ENCODE measurements around the gene LGR5.

Gene LGR5

GRCh38 chr12:71601546-71601945 lies 161.9 kb downstream of the LGR5 start:
- no peak for DNase-seq

DNA sequence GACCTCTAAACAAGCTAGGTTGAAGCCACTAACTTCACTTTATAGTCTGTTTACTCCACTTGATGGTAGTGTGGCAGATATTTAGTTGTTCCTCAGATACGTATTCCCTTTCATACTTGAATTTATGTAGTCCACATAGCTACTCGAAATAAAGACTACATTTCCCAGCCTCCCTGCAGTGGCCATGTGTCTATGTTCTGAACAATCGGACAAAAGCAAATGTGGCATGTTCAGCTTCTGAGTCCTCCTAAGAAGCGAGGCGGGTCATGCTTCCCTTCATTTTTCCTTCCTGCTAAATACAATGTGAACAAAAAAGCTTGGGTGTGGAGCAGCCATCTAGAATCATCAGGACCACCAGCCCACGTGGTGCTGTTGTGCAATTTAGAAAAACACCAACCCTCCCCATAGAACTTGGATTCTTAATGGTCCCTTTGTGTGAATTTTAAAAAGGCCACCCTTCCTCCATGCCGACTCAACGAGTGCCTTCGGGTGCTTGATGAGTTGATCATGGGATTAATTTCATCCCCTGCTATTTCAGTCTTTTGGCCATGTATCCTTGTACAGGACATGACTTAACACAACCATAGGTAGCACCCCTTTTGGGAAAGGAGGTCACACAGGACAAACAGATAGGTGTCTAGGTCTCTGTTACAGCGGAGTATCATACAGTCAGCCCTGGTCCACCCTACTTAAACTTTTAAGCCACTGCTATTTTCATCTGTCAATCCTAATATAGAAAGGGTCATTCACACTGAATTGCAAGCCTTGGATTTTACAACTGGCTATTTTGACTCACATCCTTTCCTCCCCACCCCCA lies 163.4 kb downstream of the LGR5 start:
- DNase-seq: no peak

DNA sequence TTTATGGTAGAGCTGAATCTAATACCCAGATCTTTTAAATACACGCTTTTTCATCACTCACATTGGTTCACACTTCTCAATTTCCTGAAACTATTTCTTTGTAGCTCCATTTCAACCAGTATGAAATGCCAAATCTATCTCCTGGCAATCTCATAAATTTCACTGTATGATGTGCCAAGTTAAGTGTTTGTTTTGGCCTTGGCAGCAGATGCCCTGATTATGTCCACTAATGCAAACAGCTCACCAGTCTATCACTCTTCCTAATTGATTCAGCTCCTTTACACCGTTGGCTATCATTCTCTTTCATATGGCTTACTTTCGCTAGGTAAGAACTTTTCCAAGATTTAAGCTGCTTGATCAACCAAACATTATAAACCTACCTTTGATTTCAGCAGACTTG lies 165.4 kb downstream of the LGR5 start:
- DNase-seq: no peak

- DNase-seq: no peak
These were observed 168.1 kb downstream of the LGR5 start for GRCh38 chr12:71607494-71608330.

DNA sequence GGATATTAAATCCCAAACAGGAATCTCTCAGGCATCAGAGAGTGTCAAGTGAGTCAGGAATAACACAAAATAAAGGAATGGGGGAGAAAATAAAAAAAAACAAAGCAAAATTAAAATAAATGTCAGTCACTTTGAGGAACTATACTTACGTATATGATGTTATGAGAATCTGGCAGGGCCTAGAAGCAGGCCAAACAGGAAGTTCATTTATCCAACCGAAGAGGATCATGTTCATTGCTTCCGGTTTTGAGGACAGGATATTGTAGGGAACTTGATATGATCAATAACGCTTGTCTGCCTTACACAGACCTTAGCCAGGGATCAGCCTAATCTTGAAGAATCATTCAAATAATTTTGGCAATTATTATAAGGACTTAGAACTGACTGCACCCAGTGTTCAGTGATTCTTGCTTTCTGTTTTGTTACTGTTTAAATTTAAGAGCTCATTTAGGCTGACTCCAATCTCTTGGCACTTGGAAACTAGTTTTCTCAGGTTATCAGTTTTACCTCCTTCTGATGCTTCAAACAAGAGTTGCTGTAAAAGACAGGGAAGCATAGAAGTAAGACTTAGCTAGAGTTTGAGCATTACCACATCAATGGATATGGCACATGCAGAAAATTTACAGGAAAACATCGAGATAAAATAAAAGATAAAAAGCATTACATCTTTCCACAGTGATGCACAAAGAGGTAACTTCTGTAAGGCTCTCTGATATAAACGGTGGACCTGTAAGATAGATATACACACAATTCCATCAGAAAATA lies 170.6 kb downstream of the LGR5 start:
- no peak for DNase-seq

- no peak for DNase-seq
These were observed 182.3 kb downstream of the LGR5 start for GRCh38 chr12:71621938-71622337.

- DNase-seq: no peak
These were observed 185.9 kb downstream of the LGR5 start for GRCh38 chr12:71625476-71625875.

- DNase-seq: peak; percentile 54 to 57
These were observed 186.5 kb downstream of the LGR5 start for GRCh38 chr12:71626098-71626497.

DNA sequence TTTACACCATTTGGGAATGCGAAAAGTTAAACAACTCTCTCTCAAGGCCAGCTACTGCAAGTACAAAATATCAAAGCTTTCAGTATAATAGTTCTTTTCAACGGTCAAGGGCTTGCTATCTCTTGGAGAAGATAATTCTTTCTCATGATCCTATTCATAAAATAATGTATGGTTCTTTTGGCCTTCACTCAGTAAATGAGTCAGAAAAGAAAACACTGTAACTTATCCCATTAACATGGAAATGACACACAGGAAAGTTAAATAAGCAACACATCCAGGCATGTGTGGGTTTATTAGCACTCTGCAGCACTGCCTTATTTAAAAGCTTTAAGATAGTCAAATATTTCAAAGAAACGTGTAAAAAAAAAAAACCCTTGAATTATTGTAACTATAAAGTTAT lies 187.2 kb downstream of the LGR5 start:
- no peak for DNase-seq

DNA sequence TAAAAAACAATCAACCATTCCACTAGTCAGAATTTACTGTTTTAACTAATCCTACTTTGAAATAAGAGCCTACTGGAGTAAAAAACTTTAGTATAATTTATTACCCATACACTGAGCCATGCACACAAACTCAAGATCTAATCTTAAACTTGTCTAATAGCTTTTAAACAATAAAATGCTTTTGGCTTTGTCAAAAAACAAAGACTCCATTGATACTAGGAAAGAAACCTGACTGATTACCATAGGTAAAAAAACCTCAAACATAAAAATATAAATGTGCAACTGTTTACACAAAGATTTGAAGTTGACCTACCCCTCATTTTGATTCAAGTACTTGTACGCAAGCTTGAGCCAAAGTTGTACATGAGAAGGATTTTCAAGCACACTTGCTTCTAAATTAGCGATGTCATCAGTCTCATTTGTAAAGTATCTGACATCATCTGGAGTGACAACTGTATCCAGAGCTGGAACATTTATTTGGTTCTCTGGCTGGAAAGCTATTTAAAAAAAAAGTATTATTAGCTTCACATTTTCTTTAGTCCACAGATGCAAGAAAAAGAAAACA lies 187.9 kb downstream of the LGR5 start:
- no peak for DNase-seq

Measured in AML-193 (cell line).